Esophagus muscularis mucosa (tissue), 4 donors: ENCODE results near the gene LMNTD1.

Source experiments
- EP300 ChIP-seq: sonication (generic); formaldehyde crosslinking; IDR thresholded peaks from one replicate; pipeline ENCODE4 v1.6.1; 2017; ENCODE audit warnings: antibody characterized with exemption
- POLR2A ChIP-seq: fragments of 450-650 bp; IDR thresholded peaks from one replicate; pipeline ENCODE4 v1.6.1; 2017; ENCODE audit warnings: antibody characterized with exemption, moderate library complexity, mild to moderate bottlenecking, low read depth
- TF ChIP-seq, protein P1 (sequence below), 3 experiments: fragments of 200-600 bp in 2 of 3; fragments of 450-650 bp in 1 of 3; sonication (generic) in 2 of 3; IDR thresholded peaks; one replicate each; pipeline ENCODE4 v1.5.1; 2017 to 2019; ENCODE audit warnings: antibody characterized with exemption in 3 of 3, mild to moderate bottlenecking in 2 of 3, moderate library complexity in 1 of 3

DNA sequence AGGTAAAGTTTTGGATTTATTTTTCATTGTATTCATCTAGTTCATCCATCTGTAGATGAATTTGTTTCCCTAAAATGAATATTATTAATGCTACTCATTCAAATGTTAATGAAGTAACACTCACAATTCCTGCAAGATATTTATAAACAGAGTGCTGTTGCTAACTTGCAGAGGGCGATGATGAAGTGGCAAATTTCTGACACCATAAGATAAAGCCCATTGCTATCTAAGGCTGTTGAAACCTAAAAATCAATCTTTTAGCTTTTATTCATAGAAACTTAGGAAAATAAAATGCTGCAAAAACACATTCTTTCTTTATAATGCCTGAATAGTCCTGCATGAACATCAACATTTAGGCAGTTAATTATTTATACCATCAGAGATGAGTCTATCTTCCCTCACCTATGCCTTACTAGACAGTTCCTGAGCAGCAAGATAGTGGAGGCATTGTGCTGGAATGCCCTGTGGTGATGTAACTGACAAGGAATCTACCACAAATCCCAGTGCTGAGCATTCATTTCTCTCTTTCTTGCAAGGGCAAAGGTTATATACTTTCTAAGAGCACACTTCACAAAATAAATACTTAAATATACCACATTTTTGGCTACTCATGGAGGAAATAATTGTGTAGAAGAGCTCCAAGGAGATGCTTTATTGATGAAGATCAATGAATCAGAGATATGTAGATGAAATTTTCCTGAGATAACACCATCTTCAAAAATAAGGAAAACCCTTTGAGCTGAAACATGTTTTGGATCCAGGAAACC is 57.6 kb downstream of the LMNTD1 start:
- TF ChIP-seq, protein P1, sequence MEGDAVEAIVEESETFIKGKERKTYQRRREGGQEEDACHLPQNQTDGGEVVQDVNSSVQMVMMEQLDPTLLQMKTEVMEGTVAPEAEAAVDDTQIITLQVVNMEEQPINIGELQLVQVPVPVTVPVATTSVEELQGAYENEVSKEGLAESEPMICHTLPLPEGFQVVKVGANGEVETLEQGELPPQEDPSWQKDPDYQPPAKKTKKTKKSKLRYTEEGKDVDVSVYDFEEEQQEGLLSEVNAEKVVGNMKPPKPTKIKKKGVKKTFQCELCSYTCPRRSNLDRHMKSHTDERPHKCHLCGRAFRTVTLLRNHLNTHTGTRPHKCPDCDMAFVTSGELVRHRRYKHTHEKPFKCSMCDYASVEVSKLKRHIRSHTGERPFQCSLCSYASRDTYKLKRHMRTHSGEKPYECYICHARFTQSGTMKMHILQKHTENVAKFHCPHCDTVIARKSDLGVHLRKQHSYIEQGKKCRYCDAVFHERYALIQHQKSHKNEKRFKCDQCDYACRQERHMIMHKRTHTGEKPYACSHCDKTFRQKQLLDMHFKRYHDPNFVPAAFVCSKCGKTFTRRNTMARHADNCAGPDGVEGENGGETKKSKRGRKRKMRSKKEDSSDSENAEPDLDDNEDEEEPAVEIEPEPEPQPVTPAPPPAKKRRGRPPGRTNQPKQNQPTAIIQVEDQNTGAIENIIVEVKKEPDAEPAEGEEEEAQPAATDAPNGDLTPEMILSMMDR (IDR thresholded peaks at IDR 0.05) = no peak
- TF ChIP-seq POLR2A (no peak), EP300 (no peak)
